GM18499 (cell line): ENCODE results near the gene MTCH2.

Experiments
- ATAC-seq: cut with Tn5 transposase; IDR thresholded peaks from one replicate; pipeline ENCODE4 v1.9.1; 2021; ENCODE audit warnings: moderate number of reproducible peaks; ENCODE audit not compliant: insufficient read depth, unreplicated experiment

MTCH2 gene

DNA sequence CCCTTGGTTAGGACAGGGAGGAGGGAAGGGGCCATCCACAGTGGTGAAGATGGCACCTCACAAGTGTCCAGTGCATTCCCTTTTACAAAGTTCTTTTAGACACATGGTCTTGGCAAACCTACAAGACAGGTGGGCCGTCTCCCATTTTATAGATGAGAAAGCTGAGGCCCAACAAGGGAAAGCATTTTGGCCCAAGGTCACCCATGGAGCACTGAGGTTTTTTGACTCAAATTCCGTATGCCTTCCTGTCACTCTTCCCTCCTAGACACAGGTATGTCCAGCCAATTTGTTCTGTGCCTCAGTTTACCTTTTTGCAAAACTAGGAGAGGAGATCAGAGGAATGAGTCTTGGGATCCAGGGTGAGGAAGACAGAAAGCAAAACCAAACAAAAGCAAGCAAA lies 49.4 kb downstream of the MTCH2 start:
- no peak for ATAC-seq

DNA sequence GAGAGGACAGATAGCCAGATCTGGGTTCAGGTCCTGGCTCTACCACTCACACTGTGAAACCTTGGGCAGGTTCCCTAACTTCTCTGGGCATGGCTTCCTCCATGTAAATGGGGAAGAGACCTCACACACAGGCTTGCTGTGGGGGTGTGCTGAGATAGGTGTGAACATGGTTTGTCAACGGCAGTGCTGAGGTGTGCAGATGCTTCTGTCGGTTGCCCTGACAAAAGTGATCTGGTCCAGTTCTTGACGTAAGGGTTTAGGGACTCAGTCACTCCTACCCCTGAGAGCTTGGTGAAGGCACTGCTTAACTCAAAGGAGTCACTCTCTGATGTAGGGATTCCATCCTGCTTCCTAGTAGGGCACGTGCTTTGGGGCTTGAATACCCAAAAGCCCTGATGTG lies 50.1 kb downstream of the MTCH2 start:
- ATAC-seq = no peak

DNA sequence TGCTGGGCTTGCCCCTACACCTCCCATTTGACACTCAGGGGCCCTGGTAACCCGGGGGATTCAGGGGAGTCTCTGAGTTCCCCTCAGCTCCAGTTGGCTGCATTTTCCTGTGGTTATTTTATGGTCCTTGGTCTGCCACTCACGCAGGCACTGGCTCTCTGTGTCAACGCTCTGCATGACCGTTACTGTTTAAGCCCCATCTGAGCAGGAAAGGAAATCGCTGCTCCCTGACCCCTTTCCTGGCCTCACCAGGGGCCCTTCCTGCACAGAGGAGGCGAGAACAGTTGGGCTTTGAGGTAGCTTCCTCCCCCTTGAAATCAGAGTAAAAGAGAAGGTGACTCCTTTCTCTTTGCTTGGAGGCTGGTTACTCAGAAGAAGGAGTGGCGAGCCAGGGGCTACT lies 50.6 kb downstream of the MTCH2 start:
- no peak for ATAC-seq

DNA sequence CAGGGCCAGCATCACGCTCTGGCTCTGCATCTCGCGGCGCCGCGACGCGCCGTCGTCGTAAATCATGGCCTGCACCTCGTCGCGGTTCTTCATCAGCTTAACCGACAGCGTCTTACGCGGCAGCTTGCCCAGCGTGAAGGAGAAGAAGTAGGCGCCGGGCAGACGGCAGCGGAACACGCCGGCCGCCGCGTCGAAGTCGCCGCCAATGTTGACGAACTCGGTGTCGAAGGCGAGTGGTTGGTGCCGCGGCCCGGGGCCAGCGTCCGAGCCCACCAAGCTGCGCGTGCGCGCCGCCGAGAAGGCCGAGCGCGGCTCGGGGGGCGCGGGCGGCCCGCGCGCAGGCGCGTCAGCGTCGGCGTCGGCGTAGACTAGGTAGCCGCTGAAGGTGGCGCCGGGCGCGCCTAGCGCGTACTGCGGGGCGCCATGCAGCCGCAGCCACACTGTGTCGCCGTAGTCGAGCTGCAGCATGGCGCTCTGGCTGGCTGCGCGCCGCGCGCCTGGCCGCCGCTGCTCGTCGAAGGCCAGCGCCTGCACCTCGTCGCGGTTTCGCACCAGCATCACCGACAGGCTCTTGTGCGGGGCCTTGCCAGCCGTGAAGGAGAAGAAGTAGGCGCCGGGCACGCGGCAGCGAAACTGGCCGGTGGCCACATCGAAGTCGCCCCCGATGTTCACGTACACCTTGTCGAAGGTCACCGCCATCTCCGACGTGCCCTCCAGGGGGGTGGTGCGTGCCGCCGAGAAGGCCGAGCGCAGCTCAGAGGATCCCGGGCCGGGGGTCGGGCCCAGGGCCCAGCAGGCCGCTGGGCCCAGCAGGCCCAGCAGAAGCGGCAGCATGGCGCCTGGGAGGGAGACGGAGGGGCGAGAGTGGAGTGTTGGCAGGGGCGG lies 52.1 kb downstream of the MTCH2 start:
- ATAC-seq = no peak

DNA sequence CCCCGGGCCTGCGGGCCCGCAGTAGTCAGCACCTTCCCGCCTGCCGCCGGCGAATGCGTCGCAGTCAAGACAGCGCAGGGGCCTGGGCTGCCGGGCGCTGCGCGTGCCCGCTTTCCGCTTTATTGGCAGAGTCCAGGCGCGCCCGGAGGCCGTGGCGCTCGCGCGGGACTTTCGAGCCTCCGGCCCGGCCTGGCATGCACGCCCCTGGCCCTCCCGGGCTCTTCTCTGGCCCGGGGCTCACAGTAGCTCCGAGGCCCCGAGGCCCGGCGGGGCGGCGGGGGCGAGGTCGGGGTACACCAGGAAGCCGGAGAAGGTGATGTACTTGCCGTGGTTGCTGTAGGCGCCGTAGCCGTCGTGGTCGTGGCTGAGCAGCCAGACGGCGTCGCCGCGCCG lies 52.8 kb downstream of the MTCH2 start:
- no peak for ATAC-seq

DNA sequence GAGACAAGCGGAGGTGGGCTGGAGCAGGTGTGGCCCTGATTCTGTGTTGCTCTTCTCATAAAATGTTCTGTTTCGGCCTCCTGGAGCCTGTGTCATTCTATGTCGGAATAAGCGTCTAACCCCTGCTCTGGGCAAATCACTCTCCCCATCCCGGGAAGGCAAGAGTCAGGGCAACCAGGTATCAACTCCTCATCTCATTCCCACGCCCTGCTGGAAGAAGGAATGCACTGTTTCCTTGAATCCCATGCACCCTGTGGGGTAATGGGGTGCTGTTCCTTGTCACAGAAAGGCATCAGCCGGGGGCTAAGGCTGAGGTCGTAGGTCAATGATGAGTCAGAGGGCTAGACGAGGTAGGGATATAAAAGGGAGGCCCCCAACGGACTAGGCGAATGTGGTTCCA lies 53.2 kb downstream of the MTCH2 start:
- ATAC-seq = no peak

DNA sequence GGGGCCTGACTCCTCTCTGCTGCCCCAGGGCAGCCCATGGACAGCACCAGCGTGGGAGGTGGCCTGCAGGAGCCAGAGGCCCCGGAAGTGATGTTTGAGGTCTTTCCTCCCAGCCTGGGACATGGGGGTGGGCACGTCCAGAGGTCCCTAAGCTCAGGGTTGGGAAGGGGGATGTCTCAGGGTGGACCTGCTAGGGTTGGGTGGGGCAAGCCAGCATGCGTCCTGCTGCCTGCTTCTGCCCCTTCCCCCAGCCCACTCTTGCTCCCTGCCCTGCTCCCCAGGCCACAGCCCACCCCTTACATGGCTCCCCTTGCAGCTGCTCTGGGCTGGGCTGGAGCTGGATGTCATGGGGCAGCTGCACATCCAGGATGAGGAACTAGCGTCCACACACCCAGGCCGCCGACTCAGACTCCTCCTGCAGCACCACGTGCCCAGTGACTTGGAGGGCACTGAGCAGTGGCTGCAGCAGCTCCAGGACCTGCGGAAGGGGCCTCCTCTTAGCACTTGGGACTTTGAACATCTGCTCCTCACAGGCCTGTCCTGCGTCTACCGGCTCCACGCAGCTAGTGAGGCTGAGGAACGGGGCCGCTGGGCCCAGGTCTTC lies 54.5 kb downstream of the MTCH2 start:
- ATAC-seq = no peak

DNA sequence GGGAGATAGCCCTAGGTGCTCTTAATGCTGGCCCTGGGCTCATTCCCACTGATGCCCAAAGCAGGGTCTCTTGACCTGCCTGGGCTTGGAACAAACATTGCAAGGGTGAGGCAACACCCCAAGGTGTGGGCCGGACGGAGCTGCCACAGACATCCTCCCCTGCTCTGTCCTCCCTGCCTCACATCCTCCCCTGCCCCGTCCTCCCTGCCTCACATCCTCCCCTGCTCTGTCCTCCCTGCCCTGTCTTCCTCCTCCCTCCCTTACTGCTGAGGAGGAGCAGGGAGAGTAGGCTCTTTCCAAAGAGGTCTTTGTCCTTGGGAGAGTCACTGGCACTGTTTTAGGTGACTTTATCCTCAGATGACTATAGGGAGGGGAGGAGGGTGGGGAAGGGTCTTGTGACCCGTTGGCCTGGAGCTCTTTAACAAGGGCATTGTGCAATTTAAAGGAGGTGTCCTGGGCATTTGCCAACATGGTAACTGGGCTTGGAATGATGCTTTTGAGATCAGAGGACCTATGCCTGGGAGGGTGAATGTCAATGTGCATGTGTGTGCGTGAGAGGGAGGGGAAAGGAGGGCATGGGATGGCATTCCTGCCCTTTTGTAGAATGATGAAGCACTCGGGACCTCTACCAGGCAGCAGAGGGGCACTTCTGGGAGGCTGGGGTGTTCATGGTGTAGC lies 55.2 kb downstream of the MTCH2 start:
- no peak for ATAC-seq

DNA sequence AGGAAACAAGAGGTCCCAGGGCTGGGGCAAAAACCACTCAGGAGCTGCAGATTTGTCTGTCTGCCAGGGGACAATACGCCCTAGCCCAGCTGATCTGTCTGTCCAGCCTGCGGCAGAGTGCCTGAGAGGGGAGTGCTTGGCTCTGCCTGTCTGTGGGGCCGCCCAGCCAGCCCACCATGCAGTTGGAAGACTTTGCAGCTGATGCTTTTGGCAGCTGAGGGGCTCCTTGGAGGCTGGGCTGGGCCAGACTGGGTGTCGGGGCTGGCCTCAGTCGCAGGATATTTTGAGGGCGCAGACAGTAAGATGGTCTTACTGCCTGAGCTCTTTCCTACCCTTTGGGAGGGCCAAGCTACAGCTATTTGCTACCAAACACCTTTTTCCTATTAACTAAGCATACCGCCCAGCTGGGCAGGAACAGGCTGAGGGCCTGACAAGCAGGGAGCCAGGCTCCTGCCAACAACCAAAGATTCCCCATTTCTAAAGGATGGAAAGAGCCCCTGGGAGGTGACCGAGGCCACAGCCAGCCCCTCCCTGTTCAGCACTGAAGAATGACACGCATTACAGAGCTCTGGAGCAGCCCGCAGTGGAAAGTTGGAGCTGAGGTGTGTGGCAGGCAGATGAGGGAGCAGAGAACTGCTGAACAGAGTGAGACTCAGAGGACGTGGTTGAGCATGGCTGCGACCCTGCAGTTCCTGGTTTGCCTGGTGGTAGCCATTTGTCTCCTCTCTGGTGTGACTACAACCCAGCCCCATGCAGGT lies 56.1 kb downstream of the MTCH2 start, which contains the start of gene FAM180B:
Gene FAM180B (plus strand): TSS at position 581 of the 758 bp plus-strand sequence. CDS start 91 bp downstream, at position 672.
- ATAC-seq = no peak

DNA sequence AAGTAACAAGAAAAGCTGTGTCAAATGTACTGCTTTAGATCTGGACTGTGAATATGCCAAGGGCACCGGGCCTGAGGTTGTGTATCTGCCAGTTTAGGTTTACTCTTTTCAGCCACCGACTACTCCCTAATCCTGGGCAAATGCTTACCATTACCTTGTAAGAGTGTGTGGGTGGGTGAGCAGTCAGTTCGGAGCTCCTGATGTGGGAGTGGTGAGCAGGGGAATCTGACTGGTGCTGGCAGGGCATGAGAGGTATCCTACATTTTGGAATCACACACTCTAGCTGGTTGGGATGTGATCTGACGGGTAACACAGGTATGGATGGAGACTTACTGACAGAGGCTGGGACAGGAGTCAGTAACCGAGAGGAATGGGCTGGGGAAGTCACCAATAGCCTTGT lies 58.5 kb downstream of the MTCH2 start:
- no peak for ATAC-seq

DNA sequence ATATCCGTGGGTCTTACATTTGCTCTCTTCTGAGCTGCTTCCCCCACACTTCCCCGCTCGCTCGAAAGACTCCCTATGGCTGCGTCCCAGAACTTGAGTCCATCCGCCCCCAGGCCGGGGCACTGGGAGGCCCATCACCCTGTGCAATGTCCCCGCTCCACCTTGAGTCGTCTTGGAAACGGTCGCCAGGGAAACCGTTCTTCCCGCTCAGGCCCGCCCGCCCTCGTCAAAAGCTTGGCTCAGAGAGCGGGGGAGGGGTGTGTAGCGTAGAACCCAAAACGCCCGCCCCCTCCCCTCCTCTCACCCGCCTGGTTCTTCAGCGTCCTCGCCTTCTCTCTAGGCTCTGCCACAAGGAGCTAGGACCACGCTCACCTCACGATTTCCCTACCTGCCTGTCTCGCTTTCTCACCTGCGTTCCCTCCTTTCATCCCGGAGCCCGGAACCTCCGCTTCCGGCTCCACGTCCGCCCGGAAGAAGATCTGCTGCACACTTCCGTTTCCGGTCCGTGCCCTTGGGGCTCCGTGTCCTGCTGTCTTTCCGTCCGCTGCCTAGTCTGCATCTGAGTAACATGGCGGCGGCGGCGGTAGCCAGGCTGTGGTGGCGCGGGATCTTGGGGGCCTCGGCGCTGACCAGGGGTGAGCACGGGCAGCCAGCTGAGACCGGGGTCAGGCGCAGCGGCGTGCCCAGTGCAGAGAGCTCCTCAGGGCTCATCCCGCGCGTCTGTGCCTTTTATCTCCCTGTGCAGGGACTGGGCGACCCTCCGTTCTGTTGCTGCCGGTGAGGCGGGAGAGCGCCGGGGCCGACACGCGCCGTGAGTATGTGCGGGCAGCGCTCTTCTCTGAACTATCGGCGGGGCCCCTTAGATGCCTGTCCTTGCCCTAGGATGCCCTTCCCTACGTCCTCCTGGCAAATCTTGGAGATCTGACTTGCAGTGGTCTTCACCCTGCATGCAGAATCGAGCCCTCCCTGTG lies 63.5 kb downstream of the MTCH2 start, which contains the start of the genes KBTBD4 and NDUFS3:
Gene KBTBD4 (minus strand): TSS at position 447 of the 971 bp plus-strand sequence. CDS start 19 bp downstream, at position 428.
Gene NDUFS3 (plus strand): TSS at position 551 of the 971 bp plus-strand sequence. CDS start 18 bp downstream, at position 569.
- peak; percentile 85 for ATAC-seq

DNA sequence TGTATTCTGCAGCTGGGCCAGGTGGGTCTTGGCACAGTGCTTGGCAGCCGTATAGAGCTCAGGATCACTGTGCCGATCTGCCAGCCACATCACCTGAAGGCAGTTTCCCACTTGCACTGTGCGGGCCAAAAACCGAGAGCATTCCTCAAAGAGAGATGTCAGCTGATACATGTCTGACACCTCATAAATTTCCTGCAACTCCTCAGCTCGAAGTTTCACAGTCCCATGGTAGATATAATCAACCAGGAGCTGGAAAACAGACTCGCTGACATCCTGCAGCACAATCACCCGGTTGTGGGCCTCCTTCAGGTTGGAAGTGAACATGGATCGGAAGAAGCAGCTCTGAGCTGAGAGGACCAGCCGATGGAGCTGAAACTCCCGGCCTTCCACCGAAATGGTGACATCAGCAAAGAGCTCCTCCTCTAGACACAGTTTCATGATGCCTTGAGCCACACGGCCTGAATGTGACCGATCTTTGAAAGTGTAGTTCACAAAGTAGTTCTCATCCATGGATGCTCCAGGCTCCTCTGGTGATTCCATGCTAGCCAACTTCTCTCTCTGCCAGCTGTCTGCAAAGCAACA lies 64.8 kb downstream of the MTCH2 start:
- no peak for ATAC-seq

DNA sequence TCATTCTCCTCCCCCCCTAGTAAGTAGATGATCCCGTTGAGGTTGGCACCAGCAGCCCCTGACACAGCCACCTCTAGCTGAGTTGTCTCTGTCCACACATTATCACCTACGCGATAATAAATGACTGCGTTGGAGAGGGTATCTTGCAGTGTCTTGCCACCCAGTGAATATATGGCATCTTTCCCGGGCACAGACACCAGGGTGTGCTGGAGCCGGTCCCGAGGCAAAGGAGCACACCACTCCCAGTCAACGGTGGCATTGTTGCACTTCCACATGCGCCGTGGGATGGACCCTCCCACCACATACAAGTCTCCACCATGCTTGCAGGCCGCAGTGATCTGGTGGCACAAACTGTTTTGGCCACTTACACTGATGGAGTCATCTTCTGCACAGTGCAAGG lies 69.0 kb downstream of the MTCH2 start:
- ATAC-seq = no peak

DNA sequence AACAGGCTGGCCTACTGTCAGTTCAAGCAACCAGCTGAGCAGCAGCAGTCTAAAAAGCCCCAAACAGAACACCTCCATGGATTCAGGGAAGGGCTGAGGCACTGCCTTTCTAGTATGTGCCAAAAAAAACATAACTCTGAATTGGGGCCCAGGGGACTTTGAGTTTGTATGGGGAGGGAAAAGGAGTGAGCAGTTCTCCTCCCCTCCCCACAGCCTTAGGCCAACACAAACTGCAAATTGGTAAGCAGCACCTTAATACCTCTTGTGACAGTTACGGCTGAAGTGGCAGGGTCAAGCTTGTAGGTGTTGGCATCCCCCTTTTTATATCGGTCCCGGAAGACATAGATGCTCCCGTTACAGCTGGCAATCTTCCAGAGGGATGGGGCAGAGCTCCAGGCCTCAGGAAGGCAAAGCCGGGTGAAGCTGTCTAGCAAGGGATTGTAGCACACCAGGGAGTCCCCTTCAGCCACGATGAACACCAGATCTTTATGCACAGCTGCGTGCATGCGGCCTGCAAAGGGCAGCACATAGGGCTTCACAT lies 69.6 kb downstream of the MTCH2 start:
- ATAC-seq = no peak

DNA sequence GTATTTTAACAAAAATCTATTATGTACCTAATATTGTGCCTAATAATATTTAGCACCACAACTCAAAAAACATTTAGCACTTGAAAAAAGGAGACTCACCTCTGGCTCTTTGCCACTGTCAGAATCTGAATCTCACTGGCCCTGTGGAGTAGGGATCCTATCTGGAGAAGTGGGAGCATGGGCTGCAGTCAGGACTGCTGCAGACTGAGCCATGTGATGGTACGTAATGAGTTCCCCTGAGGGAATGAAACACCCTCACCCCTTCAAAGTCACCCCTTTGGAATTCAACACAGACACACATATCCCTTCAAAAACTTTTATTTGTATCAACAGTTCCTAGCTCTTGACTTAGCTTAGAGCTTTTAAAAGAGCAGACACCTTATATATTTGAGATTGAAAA lies 70.5 kb downstream of the MTCH2 start:
- no peak for ATAC-seq

DNA sequence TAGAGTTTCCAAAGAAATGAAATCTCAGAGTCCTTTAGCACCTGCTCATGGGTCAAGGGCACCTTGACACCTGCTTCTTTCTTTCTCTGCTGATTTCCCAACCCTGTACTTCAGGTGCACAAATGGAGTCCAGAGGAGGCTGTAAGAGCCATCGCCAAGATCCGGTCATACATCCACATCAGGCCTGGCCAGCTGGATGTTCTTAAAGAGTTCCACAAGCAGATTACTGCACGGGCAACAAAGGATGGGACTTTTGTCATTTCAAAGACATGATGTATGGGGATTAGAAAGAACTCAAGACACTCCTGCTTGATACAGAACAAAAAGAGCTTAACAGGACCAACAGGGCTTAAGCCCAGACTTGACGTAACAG lies 71.0 kb downstream of the MTCH2 start:
- no peak for ATAC-seq

DNA sequence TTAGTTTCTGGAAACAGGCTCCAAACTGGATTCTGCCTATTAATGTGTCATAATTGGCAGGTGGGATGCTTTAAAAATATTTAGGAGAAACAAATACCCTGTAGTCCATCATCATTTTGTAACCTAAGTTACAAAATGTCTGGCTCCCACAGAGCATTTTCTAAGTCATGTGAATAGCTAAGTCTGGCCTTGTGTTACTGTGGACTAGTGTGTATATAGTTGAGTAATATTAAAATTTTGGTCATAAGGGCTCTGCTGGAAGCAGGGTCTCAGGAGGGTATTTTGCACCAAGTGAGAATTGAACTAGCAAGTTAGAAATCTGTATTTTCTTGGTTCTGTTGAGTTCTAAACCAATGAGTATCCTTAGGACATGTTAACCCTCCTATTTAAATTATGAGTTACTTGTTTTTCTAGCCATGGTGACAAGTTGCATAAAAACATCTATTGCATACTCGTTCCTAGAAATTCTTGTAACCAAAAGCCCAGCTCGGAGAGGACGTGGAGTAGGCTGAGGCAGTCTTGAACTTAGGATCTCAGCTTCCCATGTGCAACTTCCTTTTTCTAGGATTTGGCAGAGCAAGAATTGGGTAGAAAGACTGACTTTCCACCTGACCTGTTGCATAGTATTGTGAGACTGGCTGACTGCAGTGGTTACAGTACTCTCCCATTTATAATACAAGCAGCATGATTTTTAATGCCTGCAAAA lies 71.6 kb downstream of the MTCH2 start:
- no peak for ATAC-seq

DNA sequence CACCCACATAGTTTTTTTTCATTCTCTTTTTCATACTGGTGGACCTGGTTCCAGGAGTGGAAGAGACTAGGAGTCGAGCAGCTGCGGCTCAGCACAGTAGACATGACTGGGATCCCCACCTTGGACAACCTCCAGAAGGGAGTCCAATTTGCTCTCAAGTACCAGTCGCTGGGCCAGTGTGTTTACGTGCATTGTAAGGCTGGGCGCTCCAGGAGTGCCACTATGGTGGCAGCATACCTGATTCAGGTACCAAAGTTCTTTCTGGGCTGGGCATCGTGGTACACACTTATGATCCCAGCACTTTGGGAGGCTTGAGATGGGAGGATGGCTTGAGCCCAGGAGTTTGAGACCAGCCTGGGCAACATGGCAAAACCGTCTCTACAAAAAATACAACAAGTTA lies 72.7 kb downstream of the MTCH2 start:
- ATAC-seq = no peak
